Choroid plexus epithelial cell (primary cell): ENCODE data around the gene STRA8.

Source experiments
- DNase-seq: peaks from one replicate; pipeline ENCODE4 v3.0.0-alpha.2; 2010; ENCODE audit warnings: low read depth
- H3K4me3 ChIP-seq: 2 replicates; pipeline ENCODE4 v1.5.1; 2011; ENCODE audit warnings: low read depth, mild to moderate bottlenecking, control low read depth, low read length, moderate library complexity
- CTCF ChIP-seq: conservative IDR thresholded peaks from 2 replicates; pipeline ENCODE4 v1.5.1; 2011; ENCODE audit warnings: low read depth, mild to moderate bottlenecking, control low read depth, inconsistent platforms, low read length, moderate library complexity

Gene STRA8

GRCh38 chr7:135300913-135301765, 67.5 kb downstream of the STRA8 start:
- no peak for TF ChIP-seq CTCF
- DNase-seq = peak; percentile 13
- no peak overlapping the region for H3K4me3 ChIP-seq
